ENCODE measurements around the gene OTOGL.

The OTOGL gene

DNA sequence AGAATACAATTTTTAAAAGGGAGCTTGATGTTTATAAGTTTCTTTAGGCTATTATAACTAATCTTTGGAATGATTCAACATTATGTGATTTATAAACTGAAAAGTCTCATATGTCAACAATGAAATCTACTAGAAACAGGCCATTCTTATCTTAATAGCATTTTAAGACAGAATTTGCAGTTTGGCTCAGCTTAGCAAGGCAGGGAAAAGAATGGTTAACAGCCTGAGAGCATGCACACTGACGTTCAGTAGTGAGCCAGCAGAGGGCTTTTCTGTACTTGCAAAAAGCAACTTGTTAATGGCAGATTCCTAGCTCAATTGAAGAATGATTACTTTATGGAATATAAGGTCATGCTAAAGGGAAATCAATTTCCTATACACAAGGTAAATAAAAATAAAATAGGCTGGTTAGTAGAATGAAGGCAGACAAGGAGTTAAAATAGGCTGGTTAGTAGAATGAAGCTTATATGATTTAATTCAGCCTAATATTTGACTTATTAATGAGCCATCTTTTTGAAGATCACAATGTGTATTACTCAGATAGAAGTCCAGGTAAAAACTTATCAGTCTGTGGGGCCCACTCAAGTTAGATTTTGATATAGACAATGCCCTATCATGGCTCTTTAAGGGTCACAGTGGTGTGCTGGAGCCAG is 95.9 kb downstream of the OTOGL start:
- Histone ChIP-seq H3K9ac (ENCODE audit: low read length in 5 of 5) (no peak overlapping the region), H3K27ac (ENCODE audit: low read depth, low read length) (no peak overlapping the region), H3K4me3 (ENCODE audit: low read depth in 1 of 5, low read length in 5 of 5) (no peak overlapping the region), H3K4me1 (ENCODE audit: control insufficient read depth in 5 of 5, insufficient read depth in 5 of 5, low read length in 5 of 5) (peaks cover 0 to 5% (median 3%) of the 10 kb centered on the region in 5 donors), H3K36me3 (ENCODE audit: control insufficient read depth in 5 of 5, insufficient read depth in 5 of 5, low read length in 5 of 5) (no peaks in the 10 kb centered on the region), H3K27me3 (ENCODE audit: control insufficient read depth in 5 of 5, insufficient read depth in 4 of 5, low read length in 5 of 5) (no peaks in the 10 kb centered on the region), H3K9me3 (ENCODE audit: control insufficient read depth in 5 of 5, low read length in 5 of 5) (no peaks in the 10 kb centered on the region)

DNA sequence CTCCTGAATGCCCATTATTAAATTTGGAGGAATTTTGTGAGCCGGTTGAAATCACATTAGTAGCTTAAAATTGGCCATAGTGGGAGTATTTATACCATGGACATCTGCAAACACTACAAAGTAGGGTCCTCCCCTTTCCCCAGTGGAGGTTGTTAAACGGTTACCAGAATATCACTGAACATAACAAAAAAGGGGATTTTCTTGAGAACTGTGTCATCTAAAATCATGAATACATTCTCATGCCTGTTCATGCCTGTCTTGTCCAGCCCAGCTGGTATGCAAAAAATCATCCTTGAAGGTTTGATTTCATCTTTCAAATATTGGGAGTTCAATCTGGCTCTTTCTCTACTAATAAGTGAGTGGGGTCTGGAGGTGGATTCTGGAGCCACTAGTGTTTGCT is 96.4 kb downstream of the OTOGL start:
- Histone ChIP-seq H3K27me3 (ENCODE audit: control insufficient read depth in 5 of 5, insufficient read depth in 4 of 5, low read length in 5 of 5) (no peaks in the 10 kb centered on the region), H3K27ac (ENCODE audit: low read depth, low read length) (no peak overlapping the region), H3K36me3 (ENCODE audit: control insufficient read depth in 5 of 5, insufficient read depth in 5 of 5, low read length in 5 of 5) (no peaks in the 10 kb centered on the region), H3K9ac (ENCODE audit: low read length in 5 of 5) (no peak overlapping the region), H3K4me1 (ENCODE audit: control insufficient read depth in 5 of 5, insufficient read depth in 5 of 5, low read length in 5 of 5) (peaks cover 0 to 5% (median 3%) of the 10 kb centered on the region in 5 donors), H3K4me3 (ENCODE audit: low read depth in 1 of 5, low read length in 5 of 5) (no peak overlapping the region), H3K9me3 (ENCODE audit: control insufficient read depth in 5 of 5, low read length in 5 of 5) (no peaks in the 10 kb centered on the region)

GRCh38 chr12:80196419-80196818 is 97.1 kb downstream of the OTOGL start:
- Histone ChIP-seq H3K27me3 (ENCODE audit: control insufficient read depth in 5 of 5, insufficient read depth in 4 of 5, low read length in 5 of 5) (no peaks in the 10 kb centered on the region), H3K4me1 (ENCODE audit: control insufficient read depth in 5 of 5, insufficient read depth in 5 of 5, low read length in 5 of 5) (peaks cover 0 to 5% (median 3%) of the 10 kb centered on the region in 5 donors), H3K36me3 (ENCODE audit: control insufficient read depth in 5 of 5, insufficient read depth in 5 of 5, low read length in 5 of 5) (no peaks in the 10 kb centered on the region), H3K9me3 (ENCODE audit: control insufficient read depth in 5 of 5, low read length in 5 of 5) (no peaks in the 10 kb centered on the region), H3K27ac (ENCODE audit: low read depth, low read length) (no peak overlapping the region), H3K9ac (ENCODE audit: low read length in 5 of 5) (no peak overlapping the region), H3K4me3 (ENCODE audit: low read depth in 1 of 5, low read length in 5 of 5) (no peak overlapping the region)

- peaks cover 0 to 4% (median 2%) of the 10 kb centered on the region in 5 donors for H3K4me1 ChIP-seq (ENCODE audit: control insufficient read depth in 5 of 5, insufficient read depth in 5 of 5, low read length in 5 of 5)
- no peaks in the 10 kb centered on the region for H3K9me3 ChIP-seq (ENCODE audit: control insufficient read depth in 5 of 5, low read length in 5 of 5)
- H3K9ac ChIP-seq (ENCODE audit: low read length in 5 of 5): no peak overlapping the region
- H3K36me3 ChIP-seq (ENCODE audit: control insufficient read depth in 5 of 5, insufficient read depth in 5 of 5, low read length in 5 of 5): no peaks in the 10 kb centered on the region
- no peak overlapping the region for H3K27ac ChIP-seq (ENCODE audit: low read depth, low read length)
- no peak overlapping the region for H3K4me3 ChIP-seq (ENCODE audit: low read depth in 1 of 5, low read length in 5 of 5)
- H3K27me3 ChIP-seq (ENCODE audit: control insufficient read depth in 5 of 5, insufficient read depth in 4 of 5, low read length in 5 of 5): no peaks in the 10 kb centered on the region
Observed at GRCh38 chr12:80198782-80199337, 99.5 kb downstream of the OTOGL start.

DNA sequence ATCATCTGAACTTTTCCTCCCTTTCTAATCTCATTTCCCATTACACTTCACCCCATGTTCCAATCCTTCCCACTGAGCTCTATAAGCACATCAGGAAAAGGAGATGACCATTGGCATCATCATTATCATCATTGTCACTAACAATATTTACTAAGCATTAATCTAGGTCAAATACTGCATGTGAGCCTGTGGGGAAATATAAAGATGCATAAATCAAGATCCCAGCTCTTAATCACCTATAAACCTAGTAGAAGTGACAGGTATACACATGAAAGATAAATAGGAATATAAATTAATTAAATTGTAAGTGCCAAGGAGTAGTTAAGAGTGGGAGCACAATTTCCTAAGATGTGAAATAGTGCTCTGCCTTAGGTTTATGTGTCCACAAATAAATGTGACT is 100.6 kb downstream of the OTOGL start:
- Histone ChIP-seq H3K4me3 (ENCODE audit: low read depth in 1 of 5, low read length in 5 of 5) (no peak overlapping the region), H3K9ac (ENCODE audit: low read length in 5 of 5) (no peak overlapping the region), H3K9me3 (ENCODE audit: control insufficient read depth in 5 of 5, low read length in 5 of 5) (no peaks in the 10 kb centered on the region), H3K27ac (ENCODE audit: low read depth, low read length) (no peak overlapping the region), H3K27me3 (ENCODE audit: control insufficient read depth in 5 of 5, insufficient read depth in 4 of 5, low read length in 5 of 5) (no peaks in the 10 kb centered on the region), H3K36me3 (ENCODE audit: control insufficient read depth in 5 of 5, insufficient read depth in 5 of 5, low read length in 5 of 5) (no peaks in the 10 kb centered on the region), H3K4me1 (ENCODE audit: control insufficient read depth in 5 of 5, insufficient read depth in 5 of 5, low read length in 5 of 5) (no peaks in the 10 kb centered on the region)

DNA sequence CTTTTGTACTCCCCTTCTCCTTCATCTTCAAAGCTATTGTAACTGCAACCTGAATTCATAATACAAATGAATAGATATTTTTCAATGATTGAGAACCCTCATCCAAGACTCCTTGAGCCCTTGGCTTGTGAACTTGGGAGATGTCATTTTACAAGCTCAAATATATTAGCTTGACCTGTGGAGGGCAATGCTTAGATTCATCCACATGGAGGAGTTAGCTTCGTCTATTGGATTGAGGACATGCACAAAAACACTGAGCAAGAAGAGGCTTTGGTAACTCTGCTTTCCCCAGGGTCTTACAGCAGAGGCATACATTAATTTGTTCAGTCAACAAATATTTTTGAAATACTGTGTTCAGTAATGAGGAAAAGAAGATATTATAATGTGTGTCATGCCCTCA is 101.1 kb downstream of the OTOGL start:
- Histone ChIP-seq H3K27ac (ENCODE audit: low read depth, low read length) (no peak overlapping the region), H3K4me3 (ENCODE audit: low read depth in 1 of 5, low read length in 5 of 5) (no peak overlapping the region), H3K27me3 (ENCODE audit: control insufficient read depth in 5 of 5, insufficient read depth in 4 of 5, low read length in 5 of 5) (no peaks in the 10 kb centered on the region), H3K9me3 (ENCODE audit: control insufficient read depth in 5 of 5, low read length in 5 of 5) (no peaks in the 10 kb centered on the region), H3K4me1 (ENCODE audit: control insufficient read depth in 5 of 5, insufficient read depth in 5 of 5, low read length in 5 of 5) (no peaks in the 10 kb centered on the region), H3K36me3 (ENCODE audit: control insufficient read depth in 5 of 5, insufficient read depth in 5 of 5, low read length in 5 of 5) (no peaks in the 10 kb centered on the region), H3K9ac (ENCODE audit: low read length in 5 of 5) (no peak overlapping the region)

GRCh38 chr12:80201908-80202307 is 102.6 kb downstream of the OTOGL start:
- Histone ChIP-seq H3K4me3 (ENCODE audit: low read depth in 1 of 5, low read length in 5 of 5) (no peak overlapping the region), H3K36me3 (ENCODE audit: control insufficient read depth in 5 of 5, insufficient read depth in 5 of 5, low read length in 5 of 5) (no peaks in the 10 kb centered on the region), H3K9ac (ENCODE audit: low read length in 5 of 5) (no peak overlapping the region), H3K27ac (ENCODE audit: low read depth, low read length) (no peak overlapping the region), H3K27me3 (ENCODE audit: control insufficient read depth in 5 of 5, insufficient read depth in 4 of 5, low read length in 5 of 5) (no peaks in the 10 kb centered on the region), H3K4me1 (ENCODE audit: control insufficient read depth in 5 of 5, insufficient read depth in 5 of 5, low read length in 5 of 5) (no peaks in the 10 kb centered on the region), H3K9me3 (ENCODE audit: control insufficient read depth in 5 of 5, low read length in 5 of 5) (no peaks in the 10 kb centered on the region)

- Histone ChIP-seq H3K4me3 (ENCODE audit: low read depth in 1 of 5, low read length in 5 of 5) (no peak overlapping the region), H3K27ac (ENCODE audit: low read depth, low read length) (no peak overlapping the region), H3K9me3 (ENCODE audit: control insufficient read depth in 5 of 5, low read length in 5 of 5) (no peaks in the 10 kb centered on the region), H3K4me1 (ENCODE audit: control insufficient read depth in 5 of 5, insufficient read depth in 5 of 5, low read length in 5 of 5) (peaks cover 0 to 7% (median 0%) of the 10 kb centered on the region in 5 donors), H3K36me3 (ENCODE audit: control insufficient read depth in 5 of 5, insufficient read depth in 5 of 5, low read length in 5 of 5) (no peaks in the 10 kb centered on the region), H3K27me3 (ENCODE audit: control insufficient read depth in 5 of 5, insufficient read depth in 4 of 5, low read length in 5 of 5) (no peaks in the 10 kb centered on the region), H3K9ac (ENCODE audit: low read length in 5 of 5) (no peak overlapping the region)
Observed at GRCh38 chr12:80205960-80206359, 106.6 kb downstream of the OTOGL start.

DNA sequence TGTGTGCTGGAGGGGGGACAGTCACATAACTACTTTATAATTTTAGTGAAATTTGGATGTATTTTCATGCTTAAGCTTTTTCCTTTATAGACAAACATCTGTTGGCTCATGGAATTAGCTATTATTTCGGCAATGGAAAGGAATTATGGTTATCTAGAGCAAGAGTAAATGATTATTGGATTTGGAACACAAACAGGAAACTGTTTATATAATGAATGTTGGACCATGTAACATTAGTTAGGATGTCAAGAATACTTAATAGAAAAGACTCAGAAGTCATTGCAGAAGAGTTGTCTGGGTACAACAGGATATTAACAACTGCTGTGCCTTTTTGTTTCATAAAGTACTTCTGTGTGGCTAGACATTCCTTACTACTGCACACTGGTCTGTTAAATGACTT is 108.7 kb downstream of the OTOGL start:
- no peak overlapping the region for H3K9ac ChIP-seq (ENCODE audit: low read length in 5 of 5)
- H3K9me3 ChIP-seq (ENCODE audit: control insufficient read depth in 5 of 5, low read length in 5 of 5): no peaks in the 10 kb centered on the region
- no peaks in the 10 kb centered on the region for H3K36me3 ChIP-seq (ENCODE audit: control insufficient read depth in 5 of 5, insufficient read depth in 5 of 5, low read length in 5 of 5)
- no peak overlapping the region for H3K27ac ChIP-seq (ENCODE audit: low read depth, low read length)
- H3K27me3 ChIP-seq (ENCODE audit: control insufficient read depth in 5 of 5, insufficient read depth in 4 of 5, low read length in 5 of 5): no peaks in the 10 kb centered on the region
- peaks cover 0 to 7% (median 0%) of the 10 kb centered on the region in 5 donors for H3K4me1 ChIP-seq (ENCODE audit: control insufficient read depth in 5 of 5, insufficient read depth in 5 of 5, low read length in 5 of 5)
- no peak overlapping the region for H3K4me3 ChIP-seq (ENCODE audit: low read depth in 1 of 5, low read length in 5 of 5)

DNA sequence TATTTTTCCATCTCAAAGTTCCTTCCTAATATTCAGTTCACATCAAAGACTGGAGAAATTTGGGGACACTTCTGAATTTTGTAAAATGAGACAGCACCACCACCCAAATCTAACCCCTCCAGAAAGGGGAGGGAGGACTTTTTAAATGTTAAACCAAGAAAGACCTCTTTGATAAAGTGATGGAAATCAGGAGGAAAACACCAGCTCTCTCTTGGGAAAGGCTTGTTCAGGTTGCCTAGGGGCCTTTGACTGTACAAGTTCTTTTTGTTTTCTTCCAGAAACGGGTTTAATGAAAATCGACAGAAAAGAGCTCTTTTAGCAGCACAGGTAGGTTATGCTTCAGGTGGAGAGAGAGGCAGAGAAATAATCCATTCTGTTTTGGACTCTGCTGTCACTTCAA is 112.3 kb downstream of the OTOGL start:
- Histone ChIP-seq H3K27me3 (ENCODE audit: control insufficient read depth in 5 of 5, insufficient read depth in 4 of 5, low read length in 5 of 5) (no peaks in the 10 kb centered on the region), H3K4me3 (ENCODE audit: low read depth in 1 of 5, low read length in 5 of 5) (no peak overlapping the region)

More for the DNA sequence above, 112.3 kb downstream of the OTOGL start:
- H3K27ac ChIP-seq (ENCODE audit: low read depth, low read length): no peak overlapping the region
- H3K4me1 ChIP-seq (ENCODE audit: control insufficient read depth in 5 of 5, insufficient read depth in 5 of 5, low read length in 5 of 5): peaks cover 0 to 7% (median 0%) of the 10 kb centered on the region in 5 donors
- H3K36me3 ChIP-seq (ENCODE audit: control insufficient read depth in 5 of 5, insufficient read depth in 5 of 5, low read length in 5 of 5): no peaks in the 10 kb centered on the region
- no peak overlapping the region for H3K9ac ChIP-seq (ENCODE audit: low read length in 5 of 5)
- no peaks in the 10 kb centered on the region for H3K9me3 ChIP-seq (ENCODE audit: control insufficient read depth in 5 of 5, low read length in 5 of 5)
